ENCODE results near the gene TRIM8. TPM values are rescaled to one million over a fixed set of nuclear protein-coding genes. Genes with fewer than 3 reads are reported as not detected.

TRIM8 gene
- total and polyA plus RNA-seq, 2 donors (not counting 3 experiments of a cell fraction or from before 2014, with no cell fraction given): 74.1 to 114 TPM

- CTCF ChIA-PET: interaction anchor here (0.9 to 2.5 kb wide), 5 partner anchors 12 to 61 kb away, joined by 3 to 8 read pairs (median 3); no protein-coding TSS in a partner anchor
- H3K9me3 ChIP-seq (replicated peaks; ENCODE audit: control insufficient read depth, insufficient read depth, low read length): no peaks in the 10 kb centered on the region
- H3K27ac ChIP-seq (ENCODE audit: insufficient read depth, low read depth, low read length): peak overlapping the region; percentile 25
- DNase-seq (ENCODE audit: low read depth, low spot score): peak; percentile 65
- TF ChIP-seq FOS (IDR thresholded peaks at IDR 0.05; ENCODE audit: borderline replicate concordance, insufficient read depth, low read length) (no peak), MYC (IDR thresholded peaks at IDR 0.05; ENCODE audit: low read depth, low read length) (no peak), EZH2 (IDR thresholded peaks at IDR 0.05; ENCODE audit: borderline replicate concordance, low read depth, low read length, severe bottlenecking) (no peak), POLR2AphosphoS5 (IDR thresholded peaks at IDR 0.05; ENCODE audit: insufficient read depth, low read depth, low read length) (peak; percentile 53), GATA2 (IDR thresholded peaks at IDR 0.05; ENCODE audit: insufficient read depth, insufficient read length, low read depth, low read length) (no peak)
- H3K4me3 ChIP-seq (replicated peaks in 1 of 3; ENCODE audit: insufficient read depth in 1 of 3, low read depth in 1 of 3, low read length in 3 of 3): no peak overlapping the region
- H3K4me2 ChIP-seq (ENCODE audit: insufficient read depth, low read length): no peak overlapping the region
- H3K9me1 ChIP-seq (replicated peaks; ENCODE audit: control insufficient read depth, extremely low read depth, insufficient read depth, low read length): no peaks in the 10 kb centered on the region
- no peaks in the 10 kb centered on the region for H4K20me1 ChIP-seq (replicated peaks; ENCODE audit: control insufficient read depth, extremely low read depth, insufficient read depth, low read length)
- dilution Hi-C loops (cut with MboI; ENCODE audit: extremely low pct_ligation_motif_present, low sequenced_read_pairs) (no loop called here), intact Hi-C loops (cut with micrococcal nuclease) (no loop called here)
- H3K27me3 ChIP-seq (ENCODE audit: control insufficient read depth in 2 of 2, insufficient read depth in 2 of 2, low read length in 2 of 2): no peaks in the 10 kb centered on the region
- H2AFZ ChIP-seq (ENCODE audit: low read depth, low read length): no peak overlapping the region
- H3K4me1 ChIP-seq (ENCODE audit: control insufficient read depth, extremely low read depth, insufficient read depth, low read length): peaks cover 18% of the 10 kb centered on the region
- H3K9ac ChIP-seq (replicated peaks; ENCODE audit: extremely low read depth, insufficient read depth, low read length): no peak overlapping the region
- peaks cover 24% of the 10 kb centered on the region for H3K79me2 ChIP-seq (ENCODE audit: control insufficient read depth, insufficient read depth, low read length)
- peak; percentile 97 for FAIRE-seq
- POLR2A ChIA-PET: interaction anchor here (0.7 kb wide), 1 partner anchor 527 kb away, joined by 3 read pairs; no protein-coding TSS in a partner anchor
- BruUV-seq (replicated peaks): no TSS peak
- peaks cover 14 to 33% of the 10 kb centered on the region in 2 experiments for H3K36me3 ChIP-seq (ENCODE audit: control insufficient read depth in 2 of 2, extremely low read depth in 1 of 2, insufficient read depth in 2 of 2, low read length in 2 of 2)
These were observed 13.9 kb downstream of the TRIM8 start for GRCh38 chr10:102657984-102658724.

GRCh38 chr10:102658802-102659201, 14.5 kb downstream of the TRIM8 start:
- ChIA-PET CTCF (interaction anchor here (1.0 to 1.5 kb wide), 4 partner anchors 11 to 26 kb away, joined by 3 to 5 read pairs (median 3); no protein-coding TSS in a partner anchor), POLR2A (interaction anchor here (0.7 kb wide), 2 partner anchors 238 to 526 kb away, joined by 3 to 11 read pairs; partner anchors contain the start of gene FBXL15)
- peaks cover 18% of the 10 kb centered on the region for H3K4me1 ChIP-seq (ENCODE audit: control insufficient read depth, extremely low read depth, insufficient read depth, low read length)
- dilution Hi-C loops (cut with MboI; ENCODE audit: extremely low pct_ligation_motif_present, low sequenced_read_pairs): no loop called here
- TF ChIP-seq JUN (IDR thresholded peaks at IDR 0.05; ENCODE audit: borderline replicate concordance, insufficient read depth, insufficient read length, low read depth): no peak
- TF ChIP-seq CTCF (IDR thresholded peaks at IDR 0.05; ENCODE audit: extremely low read depth in 1 of 2, insufficient read depth in 1 of 2, low read depth in 1 of 2, low read length in 2 of 2): no peak
- no peak for TF ChIP-seq MYC (IDR thresholded peaks at IDR 0.05; ENCODE audit: low read depth, low read length)
- no peak for TF ChIP-seq POLR2AphosphoS5 (IDR thresholded peaks at IDR 0.05; ENCODE audit: insufficient read depth, low read depth, low read length)
- H3K9me3 ChIP-seq (replicated peaks; ENCODE audit: control insufficient read depth, insufficient read depth, low read length): no peaks in the 10 kb centered on the region
- H3K4me2 ChIP-seq (ENCODE audit: insufficient read depth, low read length): no peak overlapping the region
- no peak overlapping the region for H3K27ac ChIP-seq (ENCODE audit: insufficient read depth, low read depth, low read length)
- peaks cover 14 to 27% of the 10 kb centered on the region in 2 experiments for H3K36me3 ChIP-seq (ENCODE audit: control insufficient read depth in 2 of 2, extremely low read depth in 1 of 2, insufficient read depth in 2 of 2, low read length in 2 of 2)
- no TSS peak for BruUV-seq (replicated peaks)
- no peak overlapping the region for H3K9ac ChIP-seq (replicated peaks; ENCODE audit: extremely low read depth, insufficient read depth, low read length)
- no peaks in the 10 kb centered on the region for H3K9me1 ChIP-seq (replicated peaks; ENCODE audit: control insufficient read depth, extremely low read depth, insufficient read depth, low read length)
- intact Hi-C loops (cut with micrococcal nuclease): no loop called here
- H3K79me2 ChIP-seq (ENCODE audit: control insufficient read depth, insufficient read depth, low read length): peaks cover 17% of the 10 kb centered on the region
- DNase-seq (ENCODE audit: low read depth, low spot score) (no peak), FAIRE-seq (no peak)
- H4K20me1 ChIP-seq (replicated peaks; ENCODE audit: control insufficient read depth, extremely low read depth, insufficient read depth, low read length): no peaks in the 10 kb centered on the region
- no peaks in the 10 kb centered on the region for H3K27me3 ChIP-seq (ENCODE audit: control insufficient read depth in 2 of 2, insufficient read depth in 2 of 2, low read length in 2 of 2)
- H2AFZ ChIP-seq (ENCODE audit: low read depth, low read length): no peak overlapping the region
- H3K4me3 ChIP-seq (replicated peaks in 1 of 3; ENCODE audit: insufficient read depth in 1 of 3, low read depth in 1 of 3, low read length in 3 of 3): no peak overlapping the region

Data from endothelial cell of umbilical vein (primary cell).